Ascending aorta (tissue), 2 donors: ENCODE results near the gene GRK7. TPM values are rescaled to one million over a fixed set of nuclear protein-coding genes. Genes with fewer than 3 reads are reported as not detected.
A peak's percentile ranks its signal among the peaks of the same experiment; 100 is the strongest.

Experiments
- DNase-seq, 2 donors: peaks; one replicate each; pipeline ENCODE4 v3.0.0-alpha.2; 2019; ENCODE audit warnings: low spot score in 2 of 2
- H3K27ac ChIP-seq, 2 donors: fragments of 200-600 bp; sonication (generic); one replicate each; pipeline ENCODE4 v1.5.1; 2016 to 2017; ENCODE audit warnings: mild to moderate bottlenecking in 1 of 2
- H3K27me3 ChIP-seq: fragments of 200-600 bp; sonication (generic); one replicate; pipeline ENCODE4 v1.5.1; 2017
- H3K36me3 ChIP-seq, 2 donors: fragments of 200-600 bp; sonication (generic); one replicate each; pipeline ENCODE4 v1.5.1; 2016
- H3K4me1 ChIP-seq, 2 donors: fragments of 200-600 bp; sonication (generic); one replicate each; pipeline ENCODE4 v1.5.1; 2016 to 2017; ENCODE audit warnings: mild to moderate bottlenecking in 1 of 2
- H3K4me3 ChIP-seq, 2 donors: fragments of 200-600 bp; sonication (generic); one replicate each; pipeline ENCODE4 v1.5.1; 2016 to 2017; ENCODE audit warnings: mild to moderate bottlenecking in 1 of 2
- H3K9me3 ChIP-seq, 2 donors: fragments of 200-600 bp; sonication (generic); one replicate each; pipeline ENCODE4 v1.5.1; 2016
- CTCF ChIP-seq, 3 experiments: fragments of 200-600 bp in 2 of 3; fragments of 450-650 bp in 1 of 3; sonication (generic) in 2 of 3; IDR thresholded peaks; one replicate each; pipeline ENCODE4 v1.5.1; 2016 to 2019; ENCODE audit warnings: antibody characterized with exemption in 3 of 3, mild to moderate bottlenecking in 1 of 3, moderate library complexity in 1 of 3
- intact Hi-C: fragments of 100-400 bp; cut with DNase I; formaldehyde crosslinking; loops from one replicate; pipeline ENCODE4 v1.15.1; 2023
- total RNA-seq: library from RNA; depleted of rRNA; stranded (reverse); fragments of >200 nt; gene quantifications from one replicate; pipeline ENCODE4 v1.1.0, GENCODE V29; 2016

The GRK7 gene
- not detected for total RNA-seq

GRCh38 chr3:141763088-141763750 is at the start of gene GRK7:
Gene GRK7, plus strand, starts transcription at chr3:141763408. Its CDS starts 14,877 bp downstream, at chr3:141778285.
- H3K4me1 ChIP-seq: no peaks in the 10 kb centered on the region
- H3K36me3 ChIP-seq: no peaks in the 10 kb centered on the region
- no peak within 1 kb of the TSS for H3K27ac ChIP-seq
- no peak within 1 kb of the TSS for H3K4me3 ChIP-seq
- TF ChIP-seq CTCF (IDR thresholded peaks at IDR 0.05): no peak
- no peaks in the 10 kb centered on the region for H3K9me3 ChIP-seq
- no peak for DNase-seq
- no peaks in the 10 kb centered on the region for H3K27me3 ChIP-seq
- intact Hi-C loops: no loop called here

- DNase-seq: no peak
- no peaks in the 10 kb centered on the region for H3K9me3 ChIP-seq
- H3K27me3 ChIP-seq: no peaks in the 10 kb centered on the region
- no peak overlapping the region for H3K4me3 ChIP-seq
- no peaks in the 10 kb centered on the region for H3K36me3 ChIP-seq
- peaks cover 8% of the 10 kb centered on the region in 2 donors for H3K4me1 ChIP-seq
- H3K27ac ChIP-seq: no peak overlapping the region
- no peak for TF ChIP-seq CTCF (IDR thresholded peaks at IDR 0.05)
- intact Hi-C loops: no loop called here
Measured at GRCh38 chr3:141714671-141715070, 48.5 kb upstream of the GRK7 start.

GRCh38 chr3:141722081-141722480 is 41.1 kb upstream of the GRK7 start:
- no peak overlapping the region for H3K4me3 ChIP-seq
- intact Hi-C loops: no loop called here

GRCh38 chr3:141722648-141723047 is 40.6 kb upstream of the GRK7 start:
- Histone ChIP-seq H3K36me3 (no peaks in the 10 kb centered on the region), H3K4me1 (no peaks in the 10 kb centered on the region), H3K27me3 (no peaks in the 10 kb centered on the region), H3K4me3 (no peak overlapping the region), H3K27ac (no peak overlapping the region), H3K9me3 (no peaks in the 10 kb centered on the region)
- DNase-seq: no peak
- intact Hi-C loops: no loop called here
- TF ChIP-seq CTCF (IDR thresholded peaks at IDR 0.05): no peak

More at GRCh38 chr3:141722081-141722480, 41.1 kb upstream of the GRK7 start:
- H3K27ac ChIP-seq: no peak overlapping the region
- H3K4me1 ChIP-seq: no peaks in the 10 kb centered on the region
- H3K27me3 ChIP-seq: no peaks in the 10 kb centered on the region
- no peak for TF ChIP-seq CTCF (IDR thresholded peaks at IDR 0.05)
- no peaks in the 10 kb centered on the region for H3K9me3 ChIP-seq
- H3K36me3 ChIP-seq: no peaks in the 10 kb centered on the region
- no peak for DNase-seq

GRCh38 chr3:141723255-141723654 is 40.0 kb upstream of the GRK7 start:
- no peak for TF ChIP-seq CTCF (IDR thresholded peaks at IDR 0.05)
- Histone ChIP-seq H3K4me3 (no peak overlapping the region), H3K27ac (peak overlapping the region in 1 of 2 donors; percentile 43), H3K36me3 (no peaks in the 10 kb centered on the region), H3K9me3 (no peaks in the 10 kb centered on the region), H3K27me3 (no peaks in the 10 kb centered on the region), H3K4me1 (no peaks in the 10 kb centered on the region)
- intact Hi-C loops: no loop called here
- no peak for DNase-seq
